Measurements from ENCODE around the gene TCAIM.

Gene TCAIM

DNA sequence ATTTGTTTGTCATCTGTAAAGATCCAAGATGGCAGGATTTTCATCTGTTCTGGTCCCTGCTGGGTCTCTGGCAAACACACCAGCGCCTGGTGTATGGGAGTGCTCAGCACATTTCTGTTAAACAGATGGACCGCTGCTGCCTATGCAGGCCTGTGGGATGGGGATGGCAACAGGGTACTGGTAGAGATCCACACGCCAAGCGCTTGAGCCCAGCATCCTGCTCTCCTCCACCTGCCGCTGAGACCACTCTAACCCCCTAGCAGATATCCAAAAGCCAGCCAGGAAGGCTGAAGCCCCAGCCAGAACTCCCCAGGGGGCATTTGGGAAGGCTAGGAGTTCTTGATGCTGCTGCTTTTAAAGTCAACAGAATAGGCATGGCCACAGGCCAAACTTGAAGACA, 107.2 kb downstream of the TCAIM start:
- DNase-seq (ENCODE audit: low read depth in 2 of 2): no peak

DNA sequence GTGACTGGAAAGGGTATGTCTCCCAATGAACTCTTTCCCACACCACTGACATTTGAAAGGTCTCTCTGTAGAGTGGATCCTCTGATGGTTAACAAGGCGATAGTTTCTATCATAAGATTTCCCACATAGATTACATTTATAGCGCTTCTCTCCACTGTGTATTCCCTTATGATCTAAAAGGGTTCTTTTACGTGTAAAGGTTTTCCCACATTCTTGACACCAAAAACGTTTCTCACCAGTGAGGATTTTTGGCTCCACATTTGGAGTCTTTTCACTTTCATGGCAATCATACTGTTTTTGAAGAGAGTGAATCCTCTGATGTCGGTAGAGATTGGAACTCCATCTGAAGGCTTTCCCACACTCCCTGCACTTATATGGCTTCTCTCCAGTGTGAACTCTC, 108.4 kb downstream of the TCAIM start:
- DNase-seq (ENCODE audit: low read depth in 2 of 2): no peak

DNA sequence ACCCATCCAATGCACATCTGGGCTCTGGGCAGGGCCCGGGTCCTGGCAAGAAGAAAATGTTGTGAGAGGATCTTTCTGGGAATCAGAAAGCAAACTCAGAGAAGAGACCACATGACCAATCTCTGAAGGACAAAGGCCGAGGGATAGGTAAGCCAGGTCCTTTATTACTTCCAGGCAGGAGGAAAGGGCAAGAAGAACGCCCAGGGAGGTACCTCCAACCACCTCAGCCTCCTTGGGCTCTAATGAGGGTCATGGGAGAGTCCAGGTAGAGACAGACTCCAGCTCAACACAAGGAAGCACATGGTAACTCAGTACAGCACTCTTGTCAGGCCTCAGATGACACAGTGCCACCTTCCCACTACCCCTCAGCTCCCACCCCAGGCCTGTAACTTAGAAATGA, 112.9 kb downstream of the TCAIM start:
- no peak for DNase-seq (ENCODE audit: low read depth in 2 of 2)

DNA sequence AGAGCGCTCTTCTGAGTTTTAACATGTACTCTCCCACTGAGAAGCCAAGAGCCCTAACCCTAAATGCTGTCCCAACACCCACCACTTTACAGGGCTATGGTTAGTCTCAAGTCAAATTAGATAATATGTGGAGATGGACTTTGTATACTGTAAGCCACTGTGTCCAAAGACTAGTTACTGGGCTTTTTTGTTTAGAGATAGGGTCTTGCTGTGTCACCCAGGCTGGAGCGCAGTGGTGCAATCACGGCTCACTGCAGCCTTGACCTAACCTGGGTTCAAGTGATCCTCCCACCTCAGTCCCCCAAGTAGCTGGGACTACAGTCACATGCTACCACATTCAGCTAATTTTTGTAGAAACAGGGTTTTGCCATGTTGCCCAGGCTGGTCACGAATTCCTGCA, 115.7 kb downstream of the TCAIM start:
- no peak for DNase-seq (ENCODE audit: low read depth in 2 of 2)

DNA sequence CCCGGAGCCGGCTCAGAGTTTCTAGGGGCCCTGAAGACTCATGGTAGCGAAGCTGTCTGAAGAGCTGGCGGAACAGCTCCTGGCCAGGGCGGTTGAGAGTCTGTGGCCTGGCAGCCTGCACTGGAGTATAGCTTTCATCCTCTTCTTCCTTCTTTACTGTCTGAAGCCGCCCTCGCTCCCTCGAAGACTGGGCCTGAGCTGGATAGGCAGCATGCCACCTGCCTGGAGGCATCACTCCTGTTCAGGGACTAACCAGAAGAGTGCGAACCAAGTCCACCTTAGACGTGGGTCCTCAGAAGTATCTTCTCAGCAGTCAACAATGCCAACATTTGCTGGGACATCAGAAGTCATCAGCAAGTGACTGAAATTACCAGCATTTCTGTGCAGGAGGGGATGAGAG, 116.8 kb downstream of the TCAIM start:
- DNase-seq (ENCODE audit: low read depth in 2 of 2): no peak
